GM23338 (cell line): ENCODE measurements around the gene NAA16. TPM values are rescaled to one million over a fixed set of nuclear protein-coding genes. Genes with fewer than 3 reads are reported as not detected.

Experiments
- ATAC-seq: fragments of 200-7000 bp; cut with Tn5 transposase; 3 replicates; pipeline ENCODE4 v1.9.1; 2020
- DNase-seq: peaks from one replicate; pipeline ENCODE4 v3.0.0-alpha.2; 2015; ENCODE audit warnings: low spot score
- H2AFZ ChIP-seq: fragments of 200-600 bp; sonication (generic); 2 replicates; pipeline ENCODE4 v1.8.0; 2016; ENCODE audit warnings: antibody characterized with exemption, mild to moderate bottlenecking, moderate library complexity
- H3F3A ChIP-seq: fragments of 200-600 bp; sonication (generic); replicated peaks from 2 replicates; pipeline ENCODE4 v1.8.0; 2017; ENCODE audit warnings: antibody characterized with exemption, mixed run types, low read depth
- H3K27ac ChIP-seq: fragments of 200-600 bp; sonication (generic); 2 replicates; pipeline ENCODE4 v1.6.1; 2016; ENCODE audit warnings: low read depth
- H3K27me3 ChIP-seq: fragments of 200-600 bp; sonication (generic); 2 replicates; pipeline ENCODE4 v1.8.0; 2016; ENCODE audit warnings: mild to moderate bottlenecking, mixed run types, moderate library complexity; ENCODE audit not compliant: insufficient read depth
- H3K36me3 ChIP-seq: fragments of 200-600 bp; sonication (generic); 2 replicates; pipeline ENCODE4 v1.8.0; 2016; ENCODE audit warnings: mild to moderate bottlenecking; ENCODE audit not compliant: insufficient read depth
- H3K4me1 ChIP-seq: fragments of 200-600 bp; sonication (generic); 2 replicates; pipeline ENCODE4 v1.8.0; 2016; ENCODE audit warnings: mild to moderate bottlenecking, moderate library complexity; ENCODE audit not compliant: insufficient read depth
- H3K4me2 ChIP-seq: fragments of 200-600 bp; sonication (generic); 2 replicates; pipeline ENCODE4 v1.7.1; 2017; ENCODE audit warnings: mixed run types
- H3K4me3 ChIP-seq: fragments of 200-600 bp; sonication (generic); 2 replicates; pipeline ENCODE4 v1.6.1; 2016; ENCODE audit warnings: mixed run types
- H3K79me2 ChIP-seq: fragments of 200-600 bp; sonication (generic); replicated peaks from 2 replicates; pipeline ENCODE4 v1.8.0; 2017; ENCODE audit warnings: mild to moderate bottlenecking; ENCODE audit not compliant: insufficient read depth
- H3K9me2 ChIP-seq: fragments of 200-600 bp; sonication (generic); 2 replicates; pipeline ENCODE4 v1.8.0; 2017; ENCODE audit not compliant: insufficient read depth
- H4K20me1 ChIP-seq: fragments of 200-600 bp; sonication (generic); replicated peaks from 2 replicates; pipeline ENCODE4 v1.8.0; 2017; ENCODE audit warnings: mild to moderate bottlenecking; ENCODE audit not compliant: insufficient read depth
- H3K27ac Mint-ChIP-seq: 2 replicates; pipeline ENCODE4 v1.8.0; 2020; ENCODE audit warnings: inconsistent platforms, mild to moderate bottlenecking, moderate library complexity, mixed read lengths
- H3K27me3 Mint-ChIP-seq: 3 replicates; pipeline ENCODE4 v1.8.0; 2022; ENCODE audit warnings: low read depth, mild to moderate bottlenecking, moderate library complexity, mixed read lengths, inconsistent platforms; ENCODE audit not compliant: insufficient read depth, poor library complexity
- H3K36me3 Mint-ChIP-seq: 3 replicates; pipeline ENCODE4 v1.8.0; 2021; ENCODE audit warnings: low read depth, mild to moderate bottlenecking, inconsistent platforms, moderate library complexity, mixed read lengths
- H3K4me1 Mint-ChIP-seq: 3 replicates; pipeline ENCODE4 v1.8.0; 2020; ENCODE audit warnings: mild to moderate bottlenecking, inconsistent platforms, mixed read lengths
- H3K4me3 Mint-ChIP-seq: 3 replicates; pipeline ENCODE4 v1.8.0; 2021; ENCODE audit warnings: moderate library complexity, mild to moderate bottlenecking, inconsistent platforms, mixed read lengths
- H3K9me3 Mint-ChIP-seq: 3 replicates; pipeline ENCODE4 v1.8.0; 2020; ENCODE audit warnings: moderate library complexity, mild to moderate bottlenecking, inconsistent platforms, mixed read lengths
- CREB1 ChIP-seq: fragments of 250-450 bp; sonication (Bioruptor Pico); IDR thresholded peaks from 2 replicates; pipeline ENCODE4 v1.5.0; 2020; ENCODE audit warnings: low read depth, mild to moderate bottlenecking, moderate library complexity
- CTCF ChIP-seq, 2 experiments: fragments of 200-600 bp in 1 of 2; sonication (generic) in 1 of 2; conservative IDR thresholded peaks; 2 replicates each; pipeline versions ENCODE4 v1.5.1 to v1.6.1; 2016 to 2017; ENCODE audit warnings: antibody characterized with exemption in 2 of 2, low read depth in 2 of 2, mild to moderate bottlenecking in 2 of 2, moderate library complexity in 1 of 2
- EZH2 ChIP-seq: fragments of 200-600 bp; sonication (generic); IDR thresholded peaks from one replicate; pipeline ENCODE4 v1.8.0; 2017; ENCODE audit warnings: antibody characterized with exemption, mild to moderate bottlenecking, low read depth; ENCODE audit not compliant: unreplicated experiment
- EZH2phosphoT487 ChIP-seq: fragments of 200-600 bp; sonication (generic); IDR thresholded peaks from one replicate; pipeline ENCODE4 v1.8.1; 2018; ENCODE audit warnings: antibody characterized with exemption; ENCODE audit not compliant: unreplicated experiment
- JUNB ChIP-seq: IDR thresholded peaks from one replicate; pipeline ENCODE4 v1.6.1; 2016; ENCODE audit warnings: antibody characterized with exemption; ENCODE audit not compliant: unreplicated experiment
- NANOG ChIP-seq: IDR thresholded peaks from 2 replicates; pipeline ENCODE4 v1.6.1; 2016; ENCODE audit warnings: antibody characterized with exemption, borderline replicate concordance
- STAT1 ChIP-seq: IDR thresholded peaks from one replicate; pipeline ENCODE4 v1.6.1; 2016; ENCODE audit warnings: antibody characterized with exemption; ENCODE audit not compliant: unreplicated experiment
- ZNF114 ChIP-seq: fragments of 250-450 bp; sonication (Bioruptor Pico); IDR thresholded peaks from 2 replicates; pipeline ENCODE4 v1.5.0; 2020; ENCODE audit warnings: mild to moderate bottlenecking, moderate library complexity
- ZNF331 ChIP-seq: fragments of 250-450 bp; sonication (Bioruptor Pico); IDR thresholded peaks from 2 replicates; pipeline ENCODE4 v1.5.0; 2020; ENCODE audit warnings: low read depth, mild to moderate bottlenecking, moderate library complexity
- polyA plus RNA-seq: library from polyadenylated mRNA; unstranded; fragments of >200 nt; fragmentation: Nextera tagmentation; extraction: Ambion mirVana; gene quantifications from 2 replicates; pipeline ENCODE4 v1.2.1, GENCODE V29; 2016
- total RNA-seq: library from RNA; depleted of rRNA; stranded (reverse); fragments of >200 nt; shearing (Covaris generic); gene quantifications from 2 replicates; pipeline ENCODE4 v1.2.3, GENCODE V29; 2014
- TF ChIP-seq, protein P1 (sequence below): IDR thresholded peaks from one replicate; pipeline ENCODE4 v1.6.1; 2018; ENCODE audit warnings: antibody characterized with exemption; ENCODE audit not compliant: unreplicated experiment
- TF ChIP-seq, protein P2 (sequence below): IDR thresholded peaks from 2 replicates; pipeline ENCODE4 v1.6.1; 2016; ENCODE audit warnings: antibody characterized with exemption

NAA16 gene
- total and polyA plus RNA-seq, 2 experiments from 2014 or later = 42.3 to 51.7 TPM

- TF ChIP-seq, protein P1, sequence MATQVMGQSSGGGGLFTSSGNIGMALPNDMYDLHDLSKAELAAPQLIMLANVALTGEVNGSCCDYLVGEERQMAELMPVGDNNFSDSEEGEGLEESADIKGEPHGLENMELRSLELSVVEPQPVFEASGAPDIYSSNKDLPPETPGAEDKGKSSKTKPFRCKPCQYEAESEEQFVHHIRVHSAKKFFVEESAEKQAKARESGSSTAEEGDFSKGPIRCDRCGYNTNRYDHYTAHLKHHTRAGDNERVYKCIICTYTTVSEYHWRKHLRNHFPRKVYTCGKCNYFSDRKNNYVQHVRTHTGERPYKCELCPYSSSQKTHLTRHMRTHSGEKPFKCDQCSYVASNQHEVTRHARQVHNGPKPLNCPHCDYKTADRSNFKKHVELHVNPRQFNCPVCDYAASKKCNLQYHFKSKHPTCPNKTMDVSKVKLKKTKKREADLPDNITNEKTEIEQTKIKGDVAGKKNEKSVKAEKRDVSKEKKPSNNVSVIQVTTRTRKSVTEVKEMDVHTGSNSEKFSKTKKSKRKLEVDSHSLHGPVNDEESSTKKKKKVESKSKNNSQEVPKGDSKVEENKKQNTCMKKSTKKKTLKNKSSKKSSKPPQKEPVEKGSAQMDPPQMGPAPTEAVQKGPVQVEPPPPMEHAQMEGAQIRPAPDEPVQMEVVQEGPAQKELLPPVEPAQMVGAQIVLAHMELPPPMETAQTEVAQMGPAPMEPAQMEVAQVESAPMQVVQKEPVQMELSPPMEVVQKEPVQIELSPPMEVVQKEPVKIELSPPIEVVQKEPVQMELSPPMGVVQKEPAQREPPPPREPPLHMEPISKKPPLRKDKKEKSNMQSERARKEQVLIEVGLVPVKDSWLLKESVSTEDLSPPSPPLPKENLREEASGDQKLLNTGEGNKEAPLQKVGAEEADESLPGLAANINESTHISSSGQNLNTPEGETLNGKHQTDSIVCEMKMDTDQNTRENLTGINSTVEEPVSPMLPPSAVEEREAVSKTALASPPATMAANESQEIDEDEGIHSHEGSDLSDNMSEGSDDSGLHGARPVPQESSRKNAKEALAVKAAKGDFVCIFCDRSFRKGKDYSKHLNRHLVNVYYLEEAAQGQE = no peak
- TF ChIP-seq EZH2 = no peak
- TF ChIP-seq, protein P2, sequence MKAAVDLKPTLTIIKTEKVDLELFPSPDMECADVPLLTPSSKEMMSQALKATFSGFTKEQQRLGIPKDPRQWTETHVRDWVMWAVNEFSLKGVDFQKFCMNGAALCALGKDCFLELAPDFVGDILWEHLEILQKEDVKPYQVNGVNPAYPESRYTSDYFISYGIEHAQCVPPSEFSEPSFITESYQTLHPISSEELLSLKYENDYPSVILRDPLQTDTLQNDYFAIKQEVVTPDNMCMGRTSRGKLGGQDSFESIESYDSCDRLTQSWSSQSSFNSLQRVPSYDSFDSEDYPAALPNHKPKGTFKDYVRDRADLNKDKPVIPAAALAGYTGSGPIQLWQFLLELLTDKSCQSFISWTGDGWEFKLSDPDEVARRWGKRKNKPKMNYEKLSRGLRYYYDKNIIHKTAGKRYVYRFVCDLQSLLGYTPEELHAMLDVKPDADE = no peak
- no peak for TF ChIP-seq ZNF114
- TF ChIP-seq JUNB = no peak
- TF ChIP-seq STAT1 = no peak
- TF ChIP-seq CTCF (conservative IDR thresholded peaks at IDR 0.05; ENCODE audit: low read depth in 2 of 2) = no peak
These were observed 102.8 kb downstream of the NAA16 start (continued) for GRCh38 chr13:41413872-41414271.

DNA sequence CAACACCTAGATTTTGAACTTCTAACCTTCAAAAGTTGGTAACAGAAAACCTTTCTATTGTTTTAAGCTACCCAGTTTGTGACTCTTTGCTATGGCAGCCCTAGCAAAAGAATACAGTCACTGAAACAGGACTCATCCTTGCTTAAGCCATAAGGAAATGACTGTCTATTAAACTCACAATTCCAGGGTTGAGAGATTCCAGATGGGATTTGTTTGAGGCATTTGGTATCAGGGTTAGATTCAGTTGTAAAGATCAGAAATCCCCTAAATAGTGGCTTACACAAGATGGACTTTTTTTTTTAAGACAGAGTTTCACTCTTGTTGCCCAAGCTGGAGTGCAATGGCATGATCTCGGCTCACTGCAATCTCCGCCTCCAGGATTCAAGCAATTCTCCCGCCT is 105.2 kb downstream of the NAA16 start:
- H3K4me1 ChIP-seq = no peaks in the 10 kb centered on the region
- H4K20me1 ChIP-seq = no peaks in the 10 kb centered on the region
- H3K4me3 Mint-ChIP-seq = no peak overlapping the region
- H3F3A ChIP-seq = no peaks in the 10 kb centered on the region
- H3K27me3 Mint-ChIP-seq = peaks cover 4% of the 10 kb centered on the region
- H3K9me2 ChIP-seq = no peaks in the 10 kb centered on the region
- no peaks in the 10 kb centered on the region for H3K79me2 ChIP-seq
- no peaks in the 10 kb centered on the region for H3K27me3 ChIP-seq
- H2AFZ ChIP-seq = no peak overlapping the region
- H3K4me2 ChIP-seq = no peak overlapping the region
- H3K36me3 ChIP-seq = no peaks in the 10 kb centered on the region
- no peaks in the 10 kb centered on the region for H3K36me3 Mint-ChIP-seq
- no peak for ATAC-seq
- H3K27ac ChIP-seq = no peak overlapping the region
- H3K4me1 Mint-ChIP-seq = no peaks in the 10 kb centered on the region
- H3K4me3 ChIP-seq = no peak overlapping the region
- peaks cover 2% of the 10 kb centered on the region; the same call in 1 of the 3 replicates for H3K9me3 Mint-ChIP-seq
- no peak for DNase-seq
- H3K27ac Mint-ChIP-seq = no peak overlapping the region
- TF ChIP-seq, protein P1 = no peak
- TF ChIP-seq ZNF331 (CRISPR knock-in tag) (no peak), EZH2phosphoT487 (no peak), STAT1 (no peak), EZH2 (no peak), CTCF (conservative IDR thresholded peaks at IDR 0.05; ENCODE audit: low read depth in 2 of 2) (no peak), CREB1 (CRISPR knock-in tag) (no peak), NANOG (no peak), ZNF114 (no peak)
- TF ChIP-seq, protein P2 = no peak
